HepG2 (cell line): ENCODE results near the gene MC1R. TPM values are rescaled to one million over a fixed set of nuclear protein-coding genes. Genes with fewer than 3 reads are reported as not detected.

Experiments used
- CEBPG ChIP-seq: IDR thresholded peaks from 2 replicates; pipeline ENCODE4 v1.6.1; 2016
- HHEX ChIP-seq: IDR thresholded peaks from 2 replicates; pipeline ENCODE4 v1.6.1; 2016; ENCODE audit warnings: control low read depth
- HNRNPL ChIP-seq: fragments of 200-400 bp; formaldehyde crosslinking; IDR thresholded peaks from 2 replicates; pipeline ENCODE4 v1.6.1; 2017; ENCODE audit warnings: mild to moderate bottlenecking, low read depth, low read length
- IRX3 ChIP-seq: sonication (generic); formaldehyde crosslinking; IDR thresholded peaks from 2 replicates; pipeline ENCODE4 v1.8.1; 2023; ENCODE audit warnings: mild to moderate bottlenecking, low read depth, missing genetic modification reagents, borderline replicate concordance
- KAT2B ChIP-seq: fragments of 150-350 bp; IDR thresholded peaks from 2 replicates; pipeline ENCODE4 v1.6.1; 2014; ENCODE audit warnings: low read depth, low read length, borderline replicate concordance
- KLF12 ChIP-seq: sonication (generic); formaldehyde crosslinking; IDR thresholded peaks from 2 replicates; pipeline ENCODE4 v1.4.0; 2020; ENCODE audit warnings: missing genetic modification reagents, borderline replicate concordance
- KLF13 ChIP-seq: sonication (generic); formaldehyde crosslinking; IDR thresholded peaks from 2 replicates; pipeline ENCODE4 v1.4.0; 2020; ENCODE audit warnings: mild to moderate bottlenecking, missing genetic modification reagents
- KLF9 ChIP-seq: IDR thresholded peaks from 2 replicates; pipeline ENCODE4 v1.6.1; 2016; ENCODE audit warnings: low read depth
- KMT2A ChIP-seq: sonication (generic); formaldehyde crosslinking; IDR thresholded peaks from 2 replicates; pipeline ENCODE4 v1.4.0; 2020; ENCODE audit warnings: missing genetic modification reagents
- MAFF ChIP-seq: IDR thresholded peaks from 2 replicates; pipeline ENCODE4 v1.6.1; 2011; ENCODE audit warnings: low read depth, low read length, improper control_type of control experiment
- NFKBIZ ChIP-seq: IDR thresholded peaks from 2 replicates; pipeline ENCODE4 v1.6.1; 2018; ENCODE audit warnings: missing genetic modification reagents, missing compliant biosample characterization
- SRF ChIP-seq: IDR thresholded peaks from 2 replicates; pipeline ENCODE4 v1.6.1; 2011; ENCODE audit warnings: mild to moderate bottlenecking, low read depth, low read length, moderate library complexity
- SSRP1 ChIP-seq: IDR thresholded peaks from 2 replicates; pipeline ENCODE4 v1.6.1; 2016; ENCODE audit warnings: control low read depth
- XBP1 ChIP-seq: sonication (generic); formaldehyde crosslinking; IDR thresholded peaks from 2 replicates; pipeline ENCODE4 v1.5.0; 2020; ENCODE audit warnings: missing genetic modification reagents
- ZBTB1 ChIP-seq: sonication (generic); formaldehyde crosslinking; IDR thresholded peaks from 2 replicates; pipeline ENCODE4 v1.4.0; 2020; ENCODE audit warnings: missing genetic modification reagents, borderline replicate concordance
- ZMYM4 ChIP-seq: sonication (generic); formaldehyde crosslinking; IDR thresholded peaks from 2 replicates; pipeline ENCODE4 v1.8.1; 2023; ENCODE audit warnings: mild to moderate bottlenecking, missing genetic modification reagents
- ZNF232 ChIP-seq: sonication (generic); formaldehyde crosslinking; IDR thresholded peaks from 2 replicates; pipeline ENCODE4 v1.4.0; 2020; ENCODE audit warnings: missing genetic modification reagents, borderline replicate concordance
- ZNF317 ChIP-seq: sonication (generic); formaldehyde crosslinking; IDR thresholded peaks from 2 replicates; pipeline ENCODE4 v1.5.0; 2020; ENCODE audit warnings: mild to moderate bottlenecking, missing genetic modification reagents
- ZNF343 ChIP-seq: sonication (generic); formaldehyde crosslinking; IDR thresholded peaks from 2 replicates; pipeline ENCODE4 v1.4.0; 2020; ENCODE audit warnings: mild to moderate bottlenecking, missing genetic modification reagents
- ZNF451 ChIP-seq: sonication (generic); formaldehyde crosslinking; IDR thresholded peaks from 2 replicates; pipeline ENCODE4 v1.5.0; 2020; ENCODE audit warnings: mild to moderate bottlenecking, missing genetic modification reagents
- ZNF468 ChIP-seq: sonication (generic); formaldehyde crosslinking; IDR thresholded peaks from 2 replicates; pipeline ENCODE4 v1.8.0; 2022; ENCODE audit warnings: mild to moderate bottlenecking, moderate library complexity, missing genetic modification reagents
- ZNF660 ChIP-seq: sonication (generic); formaldehyde crosslinking; IDR thresholded peaks from 2 replicates; pipeline ENCODE4 v1.5.1; 2020; ENCODE audit warnings: mild to moderate bottlenecking, low read depth, missing genetic modification reagents, borderline replicate concordance
- polyA plus RNA-seq, 8 experiments: library from polyadenylated mRNA; depleted of rRNA in 3 of 8; stranded (reverse) in 7 of 8; unstranded in 1 of 8; fragments of >200 nt; fragmentation: Illumina TruSeq in 4 of 8; extraction: Trizol in 4 of 8; gene quantifications; 2 replicates each; pipeline versions ENCODE4 v1.2.1 to v1.2.3, GENCODE V29; 2011 to 2016; ENCODE audit warnings: low read depth in 4 of 8, missing spikeins in 1 of 8, mixed read lengths in 1 of 8; ENCODE audit not compliant: insufficient read depth in 1 of 8
- total RNA-seq, 5 experiments: library from RNA; depleted of rRNA; stranded (reverse); fragments of >200 nt; fragmentation: Illumina TruSeq; extraction: Trizol; gene quantifications; 2 replicates each; pipeline ENCODE4 v1.2.3, GENCODE V29; 2016; ENCODE audit warnings: low read depth in 1 of 5
- TF ChIP-seq, protein P1 (sequence below), 2 experiments: sonication (generic) in 1 of 2; formaldehyde crosslinking in 1 of 2; IDR thresholded peaks; 2 replicates each; pipeline versions ENCODE4 v1.6.1 to v1.9.0; 2014 to 2022; ENCODE audit warnings: antibody characterized with exemption in 1 of 2, borderline replicate concordance in 1 of 2, inconsistent platforms in 1 of 2, low read depth in 1 of 2, missing genetic modification reagents in 1 of 2
- TF ChIP-seq, protein P2 (sequence below): sonication (generic); formaldehyde crosslinking; IDR thresholded peaks from 2 replicates; pipeline ENCODE4 v1.5.0; 2020; ENCODE audit warnings: missing genetic modification reagents, mild to moderate bottlenecking, borderline replicate concordance

Gene MC1R
- total and polyA plus RNA-seq, 2 of the 13 experiments (the other 11 are each of a cell fraction or from before 2014, with no cell fraction given): 9.1 to 14.8 TPM

DNA sequence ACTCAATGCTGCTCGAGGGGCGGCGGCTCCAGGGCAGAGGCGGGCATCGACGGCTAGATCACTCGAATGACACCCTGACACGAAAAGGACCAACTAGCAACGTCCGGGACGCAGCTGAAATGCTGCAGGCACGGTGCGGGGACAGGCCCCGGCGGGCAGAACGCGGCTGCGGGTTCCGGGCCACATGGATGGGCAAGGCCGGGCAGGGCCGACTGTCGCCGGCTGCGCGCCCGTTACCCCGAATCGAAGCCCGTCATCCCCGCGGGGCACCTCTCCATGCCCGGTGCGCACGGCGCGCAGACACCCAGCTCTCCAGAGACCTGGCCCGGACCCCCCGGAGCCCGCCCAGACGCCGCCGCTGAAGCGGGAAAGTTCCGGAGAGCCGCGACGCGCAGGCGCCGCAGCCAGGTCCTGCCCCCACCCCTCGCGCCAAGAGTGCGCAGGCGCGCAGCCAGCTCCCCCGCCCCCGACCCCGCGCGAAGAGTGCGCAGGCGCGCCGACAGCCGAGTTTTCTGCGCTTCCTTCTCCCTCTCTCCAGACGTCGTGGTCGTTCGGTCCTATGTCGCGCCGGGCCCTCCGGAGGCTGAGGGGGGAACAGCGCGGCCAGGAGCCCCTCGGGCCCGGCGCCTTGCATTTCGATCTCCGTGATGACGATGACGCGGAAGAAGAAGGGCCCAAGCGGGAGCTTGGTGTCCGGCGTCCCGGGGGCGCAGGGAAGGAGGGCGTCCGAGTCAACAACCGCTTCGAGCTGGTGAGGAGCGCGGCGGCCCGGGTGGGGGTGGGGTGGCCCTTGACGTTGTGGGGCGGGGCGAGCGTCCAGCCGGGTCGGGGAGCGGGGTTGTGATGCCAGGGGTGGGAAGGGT, 45.3 kb upstream of the MC1R start, which contains the start of gene TCF25 (continued):
- TF ChIP-seq, protein P1, sequence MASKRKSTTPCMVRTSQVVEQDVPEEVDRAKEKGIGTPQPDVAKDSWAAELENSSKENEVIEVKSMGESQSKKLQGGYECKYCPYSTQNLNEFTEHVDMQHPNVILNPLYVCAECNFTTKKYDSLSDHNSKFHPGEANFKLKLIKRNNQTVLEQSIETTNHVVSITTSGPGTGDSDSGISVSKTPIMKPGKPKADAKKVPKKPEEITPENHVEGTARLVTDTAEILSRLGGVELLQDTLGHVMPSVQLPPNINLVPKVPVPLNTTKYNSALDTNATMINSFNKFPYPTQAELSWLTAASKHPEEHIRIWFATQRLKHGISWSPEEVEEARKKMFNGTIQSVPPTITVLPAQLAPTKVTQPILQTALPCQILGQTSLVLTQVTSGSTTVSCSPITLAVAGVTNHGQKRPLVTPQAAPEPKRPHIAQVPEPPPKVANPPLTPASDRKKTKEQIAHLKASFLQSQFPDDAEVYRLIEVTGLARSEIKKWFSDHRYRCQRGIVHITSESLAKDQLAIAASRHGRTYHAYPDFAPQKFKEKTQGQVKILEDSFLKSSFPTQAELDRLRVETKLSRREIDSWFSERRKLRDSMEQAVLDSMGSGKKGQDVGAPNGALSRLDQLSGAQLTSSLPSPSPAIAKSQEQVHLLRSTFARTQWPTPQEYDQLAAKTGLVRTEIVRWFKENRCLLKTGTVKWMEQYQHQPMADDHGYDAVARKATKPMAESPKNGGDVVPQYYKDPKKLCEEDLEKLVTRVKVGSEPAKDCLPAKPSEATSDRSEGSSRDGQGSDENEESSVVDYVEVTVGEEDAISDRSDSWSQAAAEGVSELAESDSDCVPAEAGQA (IDR thresholded peaks at IDR 0.05; ENCODE audit: low read depth): no peak
- TF ChIP-seq, protein P1 (CRISPR knock-in tag; IDR thresholded peaks at IDR 0.05; ENCODE audit: borderline replicate concordance): peak; percentile 90; the same call in 1 of the 2 replicates
- TF ChIP-seq KLF9 (CRISPR knock-in tag) (no peak), KLF13 (peak; percentile 71; the same call in 1 of the 2 replicates), IRX3 (CRISPR knock-in tag) (peak; percentile 94; the same call in 1 of the 2 replicates), ZNF232 (CRISPR knock-in tag) (peak; percentile 81), ZNF468 (CRISPR knock-in tag) (peak; percentile 97; the same call in 1 of the 2 replicates), SSRP1 (CRISPR knock-in tag) (peak; percentile 83; the same call in 1 of the 2 replicates), SRF (no peak), ZNF317 (CRISPR knock-in tag) (0 out of 2 replicates have a peak, but pooled peaks have one; percentile 71), ZNF660 (CRISPR knock-in tag) (no peak), ZMYM4 (CRISPR knock-in tag) (no peak; the same call in 1 of the 2 replicates), KAT2B (no peak), XBP1 (CRISPR knock-in tag) (0 out of 2 replicates have a peak, but pooled peaks have one; percentile 63), ZNF343 (peak; percentile 97), CEBPG (CRISPR knock-in tag) (0 out of 2 replicates have a peak, but pooled peaks have one; percentile 1), KMT2A (CRISPR knock-in tag) (peak; percentile 80; the same call in 1 of the 2 replicates), NFKBIZ (CRISPR knock-in tag) (0 out of 2 replicates have a peak, but pooled peaks have one; percentile 18), HNRNPL (peak; percentile 12; the same call in 1 of the 2 replicates), ZNF451 (CRISPR knock-in tag) (peak; percentile 95), MAFF (no peak), KLF12 (CRISPR knock-in tag) (peak; percentile 77; the same call in 1 of the 2 replicates), HHEX (CRISPR knock-in tag) (no peak), ZBTB1 (CRISPR knock-in tag) (peak; percentile 64; the same call in 1 of the 2 replicates)
- TF ChIP-seq, protein P2, sequence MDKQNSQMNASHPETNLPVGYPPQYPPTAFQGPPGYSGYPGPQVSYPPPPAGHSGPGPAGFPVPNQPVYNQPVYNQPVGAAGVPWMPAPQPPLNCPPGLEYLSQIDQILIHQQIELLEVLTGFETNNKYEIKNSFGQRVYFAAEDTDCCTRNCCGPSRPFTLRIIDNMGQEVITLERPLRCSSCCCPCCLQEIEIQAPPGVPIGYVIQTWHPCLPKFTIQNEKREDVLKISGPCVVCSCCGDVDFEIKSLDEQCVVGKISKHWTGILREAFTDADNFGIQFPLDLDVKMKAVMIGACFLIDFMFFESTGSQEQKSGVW (CRISPR knock-in tag): peak; percentile 55; the same call in 1 of the 2 replicates
